Psoas muscle (tissue), 8 donors: ENCODE results near the gene CASK. TPM values are rescaled to one million over a fixed set of nuclear protein-coding genes. Genes with fewer than 3 reads are reported as not detected.
A peak's percentile ranks its signal among the peaks of the same experiment; 100 is the strongest.

Experiments
- ATAC-seq, 4 donors: fragments of 200-7000 bp; cut with Tn5 transposase; one replicate each; pipeline ENCODE4 v1.9.1; 2020; ENCODE audit warnings: moderate library complexity in 3 of 4, mild to moderate bottlenecking in 2 of 4
- DNase-seq, 2 donors: peaks; one replicate each; pipeline ENCODE4 v3.0.0-alpha.2; 2020
- H3K27ac ChIP-seq: fragments of 200-600 bp; one replicate; pipeline ENCODE4 v1.8.0; 2022
- H3K27me3 ChIP-seq, 3 donors: fragments of 200-600 bp in 1 of 3; one replicate each; pipeline versions ENCODE4 v1.6.1 to v1.8.0; 2013 to 2022; ENCODE audit warnings: low read length in 2 of 3, mild to moderate bottlenecking in 2 of 3, moderate library complexity in 1 of 3; ENCODE audit not compliant: insufficient read depth in 3 of 3
- H3K36me3 ChIP-seq, 2 donors: fragments of 200-600 bp in 1 of 2; one replicate each; pipeline versions ENCODE4 v1.6.1 to v1.8.0; 2013 to 2022; ENCODE audit warnings: low read depth in 1 of 2, mild to moderate bottlenecking in 1 of 2, moderate library complexity in 1 of 2; ENCODE audit not compliant: insufficient read depth in 1 of 2
- H3K4me1 ChIP-seq: fragments of 200-600 bp; one replicate; pipeline ENCODE4 v1.8.0; 2022
- H3K4me3 ChIP-seq: fragments of 200-600 bp; one replicate; pipeline ENCODE4 v1.8.0; 2022; ENCODE audit warnings: mild to moderate bottlenecking
- H3K9me3 ChIP-seq: fragments of 200-600 bp; one replicate; pipeline ENCODE4 v1.8.0; 2022
- WGBS, 3 donors: extraction: QIAGEN DNeasy Blood & Tissue Kit; methylation state at CpG; one replicate each; pipeline versions ENCODE4 v1.1.6 to v1.1.7; 2013; 5-methylcytosine and 5-hydroxymethylcytosine counted together
- intact Hi-C, 2 donors: fragments of 100-400 bp; cut with DNase I; formaldehyde crosslinking; loops; one replicate each; pipeline versions ENCODE4 v1.11.0 to v1.14.2; 2022
- polyA plus RNA-seq, 3 donors: library from polyadenylated mRNA; stranded (reverse); fragments of 200-250 nt; gene quantifications; one replicate each; pipeline ENCODE4 v1.2.3, GENCODE V29; 2013
- total RNA-seq, 4 donors: library from RNA; stranded (reverse); fragmentation: NEBNext Ultra II Directional in 2 of 4; extraction: Animal tissue kit (Norgen Biotek cat#: 25700) in 2 of 4; gene quantifications; one replicate each; pipeline versions ENCODE4 v1.2.1 to v1.2.4, GENCODE V29; 2021 to 2023
- TF ChIP-seq, protein P1 (sequence below): fragments of 200-600 bp; IDR thresholded peaks from one replicate; pipeline ENCODE4 v1.8.0; 2022; ENCODE audit warnings: antibody characterized with exemption
- donor health status: healthy with polysubstance abuse.
- donor health status: DM: no; HTN: no; CAD: no; lungs with moderate emphysema.
- donor health status: Bipolar disorder and iron deficiency.
- donor health status: healthy.
- donor health status: DM: yes; HTN: yes; CAD: no.
- donor health status: DM: no; HTN: no; CAD: no.
- donor health status: DM: no; HTN: no; CAD: no.
- donor health status: DM: yes; HTN: yes; CAD: no.

CASK gene
- total and polyA plus RNA-seq, 7 donors: 2.8 to 19.4 (median 9.7) TPM

DNA sequence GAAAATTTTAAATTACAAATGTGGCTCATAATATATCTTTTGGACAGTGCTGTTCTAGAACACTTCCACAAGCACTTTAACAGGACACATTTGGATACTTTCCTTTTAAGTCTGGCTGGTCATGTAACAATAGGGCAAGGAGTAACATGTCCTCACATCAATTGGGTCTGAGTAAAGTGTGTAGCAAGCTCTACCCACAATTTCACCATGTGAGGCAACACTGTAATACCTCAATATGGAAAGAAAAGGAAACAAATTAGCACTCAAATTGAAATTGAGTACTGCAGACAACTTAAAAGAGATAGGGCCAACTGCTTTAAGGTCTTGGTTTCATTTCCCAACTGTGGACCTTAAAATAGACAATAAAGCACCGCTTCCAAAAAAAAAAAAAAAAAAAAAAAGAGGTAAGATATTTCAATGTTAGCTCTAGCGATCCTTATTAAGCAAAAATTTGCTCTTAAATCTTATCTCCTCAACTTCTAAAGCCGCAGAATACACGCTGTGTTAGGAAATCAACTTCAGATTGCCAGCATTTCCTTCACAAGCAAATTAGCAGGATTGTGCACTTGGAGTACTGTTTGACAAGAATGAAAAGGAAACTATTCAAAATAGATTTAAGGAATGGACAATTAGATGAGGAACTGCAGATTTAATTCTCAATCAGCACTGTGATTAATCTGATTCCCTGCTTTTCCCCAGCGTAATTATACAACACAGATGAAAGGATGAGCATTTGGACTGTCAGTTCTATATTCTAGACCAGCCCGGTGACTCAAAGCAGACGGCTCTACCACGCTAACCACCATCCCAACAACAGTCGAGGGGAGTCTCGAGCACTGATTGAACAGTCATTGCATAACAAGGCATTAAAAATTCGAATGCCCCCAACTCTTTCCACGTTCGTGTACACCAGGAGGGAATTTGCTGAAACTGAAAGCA is 1.6 kb downstream of the CASK start:
- 0 to 26% (median 1%) methylated on average over 13 of the region's 13 CpGs for WGBS, 3 donors
- H3K27me3 ChIP-seq: peaks cover 0 to 10% (median 0%) of the 10 kb centered on the region in 3 donors
- TF ChIP-seq, protein P1, sequence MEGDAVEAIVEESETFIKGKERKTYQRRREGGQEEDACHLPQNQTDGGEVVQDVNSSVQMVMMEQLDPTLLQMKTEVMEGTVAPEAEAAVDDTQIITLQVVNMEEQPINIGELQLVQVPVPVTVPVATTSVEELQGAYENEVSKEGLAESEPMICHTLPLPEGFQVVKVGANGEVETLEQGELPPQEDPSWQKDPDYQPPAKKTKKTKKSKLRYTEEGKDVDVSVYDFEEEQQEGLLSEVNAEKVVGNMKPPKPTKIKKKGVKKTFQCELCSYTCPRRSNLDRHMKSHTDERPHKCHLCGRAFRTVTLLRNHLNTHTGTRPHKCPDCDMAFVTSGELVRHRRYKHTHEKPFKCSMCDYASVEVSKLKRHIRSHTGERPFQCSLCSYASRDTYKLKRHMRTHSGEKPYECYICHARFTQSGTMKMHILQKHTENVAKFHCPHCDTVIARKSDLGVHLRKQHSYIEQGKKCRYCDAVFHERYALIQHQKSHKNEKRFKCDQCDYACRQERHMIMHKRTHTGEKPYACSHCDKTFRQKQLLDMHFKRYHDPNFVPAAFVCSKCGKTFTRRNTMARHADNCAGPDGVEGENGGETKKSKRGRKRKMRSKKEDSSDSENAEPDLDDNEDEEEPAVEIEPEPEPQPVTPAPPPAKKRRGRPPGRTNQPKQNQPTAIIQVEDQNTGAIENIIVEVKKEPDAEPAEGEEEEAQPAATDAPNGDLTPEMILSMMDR: no peak
- intact Hi-C loops: no loop called here
- H3K4me1 ChIP-seq: no peaks in the 10 kb centered on the region
- H3K27ac ChIP-seq: peak overlapping the region; percentile 78
- H3K9me3 ChIP-seq: no peaks in the 10 kb centered on the region
- H3K4me3 ChIP-seq: peak overlapping the region; percentile 73
- H3K36me3 ChIP-seq: no peaks in the 10 kb centered on the region
- ATAC-seq (peak in 2 of 4 donors; percentile 22 to 37), DNase-seq (no peak)

DNA sequence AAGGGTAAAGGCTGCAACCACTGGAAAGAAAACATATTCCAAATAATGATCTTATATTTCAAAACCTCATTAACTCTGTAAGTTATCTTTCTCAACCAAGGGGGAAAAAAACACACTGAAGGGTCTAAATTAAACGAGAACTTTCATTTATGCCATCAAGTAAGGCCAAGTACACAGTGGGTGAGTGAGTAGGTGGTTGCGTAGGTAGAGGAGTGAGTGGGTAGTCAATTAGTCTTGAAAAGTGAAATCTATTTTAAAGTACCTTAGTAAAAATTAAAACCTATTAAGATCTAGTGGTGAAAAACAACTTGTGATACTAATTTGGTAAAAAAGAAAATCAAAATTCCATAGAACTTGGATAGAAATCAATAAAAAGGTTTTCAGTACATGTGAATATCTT is 3.5 kb downstream of the CASK start:
- intact Hi-C loops: no loop called here
- TF ChIP-seq, protein P1: no peak
- Histone ChIP-seq H3K27me3 (peaks cover 0 to 10% (median 0%) of the 10 kb centered on the region in 3 donors), H3K4me1 (no peaks in the 10 kb centered on the region), H3K4me3 (no peak overlapping the region), H3K36me3 (no peaks in the 10 kb centered on the region), H3K27ac (no peak overlapping the region), H3K9me3 (no peaks in the 10 kb centered on the region)
- 75 to 87% (median 78%) methylated on average over 2 of the region's 2 CpGs for whole genome bisulfite sequencing, 3 donors
- no peak for DNase-seq
- no peak for ATAC-seq

DNA sequence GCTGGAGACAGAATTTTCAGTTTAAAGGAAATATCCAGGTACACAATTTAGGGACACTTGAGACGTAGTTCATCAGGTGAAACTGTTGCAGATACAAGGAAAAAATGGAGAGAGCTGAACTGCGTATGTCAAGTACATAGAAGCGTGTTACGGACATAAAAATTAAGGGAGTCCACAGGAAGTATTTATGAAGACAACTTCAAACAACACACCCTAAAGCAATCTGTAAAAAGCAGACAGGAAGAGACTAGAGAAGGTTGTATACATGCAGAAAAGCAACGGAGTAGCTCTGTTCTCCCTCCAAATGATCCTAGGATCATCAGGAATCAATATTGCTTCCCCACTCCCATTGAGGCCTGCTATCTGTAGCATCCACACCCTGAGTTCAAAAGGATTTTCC is 5.8 kb downstream of the CASK start:
- Histone ChIP-seq H3K4me3 (no peak overlapping the region), H3K27me3 (no peaks in the 10 kb centered on the region), H3K36me3 (no peaks in the 10 kb centered on the region), H3K27ac (no peak overlapping the region), H3K4me1 (peaks cover 7% of the 10 kb centered on the region), H3K9me3 (no peaks in the 10 kb centered on the region)
- ATAC-seq (no peak), DNase-seq (no peak)
- intact Hi-C loops: no loop called here
- 79 to 95% (median 89%) methylated on average over 5 of the region's 5 CpGs for WGBS, 3 donors
- TF ChIP-seq, protein P1: no peak

DNA sequence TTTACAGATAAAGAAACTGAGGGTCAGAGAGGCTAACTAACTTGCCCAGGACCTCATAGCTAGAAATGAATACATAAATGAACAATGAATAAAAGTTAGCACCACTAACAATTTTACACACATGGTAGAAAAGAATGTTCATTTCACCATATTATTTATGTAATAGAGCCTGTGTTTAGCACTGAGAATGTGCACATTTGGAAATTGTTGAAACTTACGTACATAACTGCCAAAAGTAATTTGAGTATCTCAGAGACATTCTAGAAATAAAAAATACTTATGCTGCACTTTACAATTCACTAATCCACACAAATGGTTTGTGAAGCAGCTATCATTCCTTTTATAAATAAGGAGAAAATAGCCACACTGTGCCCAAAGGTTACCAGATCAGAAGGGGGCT is 9.9 kb downstream of the CASK start:
- Histone ChIP-seq H3K4me3 (no peak overlapping the region), H3K36me3 (no peaks in the 10 kb centered on the region), H3K27me3 (no peaks in the 10 kb centered on the region), H3K9me3 (no peaks in the 10 kb centered on the region), H3K4me1 (peaks cover 7% of the 10 kb centered on the region), H3K27ac (no peak overlapping the region)
- intact Hi-C loops: no loop called here
- DNase-seq: no peak
- no peak for ATAC-seq
- TF ChIP-seq, protein P1: no peak
- 26 to 50% (median 27%) methylated on average over 1 of the region's 1 CpG for WGBS, 3 donors
